ENCODE results near the gene SEMA5A. TPM values are rescaled to one million over a fixed set of nuclear protein-coding genes. Genes with fewer than 3 reads are reported as not detected.

The SEMA5A gene
- total RNA-seq, 1 donor from 2014 or later: 0.51 TPM

GRCh38 chr5:9500625-9501024 is 45.2 kb downstream of the SEMA5A start:
- H3K36me3 Mint-ChIP-seq (ENCODE audit: unreplicated experiment): no peaks in the 10 kb centered on the region
- H3K4me1 Mint-ChIP-seq (ENCODE audit: low read depth, unreplicated experiment): no peaks in the 10 kb centered on the region
- TF ChIP-seq CTCF (IDR thresholded peaks at IDR 0.05; ENCODE audit: partially characterized antibody, unreplicated experiment): no peak
- H3K27ac Mint-ChIP-seq (ENCODE audit: unreplicated experiment): no peak overlapping the region
- no peak for DNase-seq
- no peaks in the 10 kb centered on the region for H3K27me3 Mint-ChIP-seq (ENCODE audit: unreplicated experiment)
- H3K4me3 Mint-ChIP-seq (ENCODE audit: unreplicated experiment): no peak overlapping the region
- no peaks in the 10 kb centered on the region for H3K9me3 Mint-ChIP-seq (ENCODE audit: unreplicated experiment)

- H3K27ac Mint-ChIP-seq (ENCODE audit: unreplicated experiment): no peak overlapping the region
These were observed 45.7 kb downstream of the SEMA5A start for GRCh38 chr5:9500193-9500592.

GRCh38 chr5:9499498-9499876 is 46.4 kb downstream of the SEMA5A start:
- no peak for DNase-seq
- no peaks in the 10 kb centered on the region for H3K27me3 Mint-ChIP-seq (ENCODE audit: unreplicated experiment)
- no peaks in the 10 kb centered on the region for H3K36me3 Mint-ChIP-seq (ENCODE audit: unreplicated experiment)
- H3K9me3 Mint-ChIP-seq (ENCODE audit: unreplicated experiment): no peaks in the 10 kb centered on the region
- no peak overlapping the region for H3K27ac Mint-ChIP-seq (ENCODE audit: unreplicated experiment)
- H3K4me3 Mint-ChIP-seq (ENCODE audit: unreplicated experiment): no peak overlapping the region
- no peak for TF ChIP-seq CTCF (IDR thresholded peaks at IDR 0.05; ENCODE audit: partially characterized antibody, unreplicated experiment)
- H3K4me1 Mint-ChIP-seq (ENCODE audit: low read depth, unreplicated experiment): peaks cover under 1% of the 10 kb centered on the region

More at GRCh38 chr5:9500193-9500592, 45.7 kb downstream of the SEMA5A start:
- H3K4me3 Mint-ChIP-seq (ENCODE audit: unreplicated experiment): no peak overlapping the region
- no peak for TF ChIP-seq CTCF (IDR thresholded peaks at IDR 0.05; ENCODE audit: partially characterized antibody, unreplicated experiment)
- no peaks in the 10 kb centered on the region for H3K4me1 Mint-ChIP-seq (ENCODE audit: low read depth, unreplicated experiment)
- H3K27me3 Mint-ChIP-seq (ENCODE audit: unreplicated experiment): no peaks in the 10 kb centered on the region
- no peak for DNase-seq
- H3K36me3 Mint-ChIP-seq (ENCODE audit: unreplicated experiment): no peaks in the 10 kb centered on the region
- no peaks in the 10 kb centered on the region for H3K9me3 Mint-ChIP-seq (ENCODE audit: unreplicated experiment)

GRCh38 chr5:9498541-9499497 is 47.1 kb downstream of the SEMA5A start:
- no peaks in the 10 kb centered on the region for H3K27me3 Mint-ChIP-seq (ENCODE audit: unreplicated experiment)
- H3K27ac Mint-ChIP-seq (ENCODE audit: unreplicated experiment): no peak overlapping the region
- no peak for DNase-seq
- peaks cover 3% of the 10 kb centered on the region for H3K4me1 Mint-ChIP-seq (ENCODE audit: low read depth, unreplicated experiment)
- H3K4me3 Mint-ChIP-seq (ENCODE audit: unreplicated experiment): no peak overlapping the region
- TF ChIP-seq CTCF (IDR thresholded peaks at IDR 0.05; ENCODE audit: partially characterized antibody, unreplicated experiment): no peak
- no peaks in the 10 kb centered on the region for H3K9me3 Mint-ChIP-seq (ENCODE audit: unreplicated experiment)
- no peaks in the 10 kb centered on the region for H3K36me3 Mint-ChIP-seq (ENCODE audit: unreplicated experiment)

- Mint-ChIP-seq H3K4me3 (ENCODE audit: unreplicated experiment) (no peak overlapping the region), H3K27me3 (ENCODE audit: unreplicated experiment) (no peaks in the 10 kb centered on the region), H3K9me3 (ENCODE audit: unreplicated experiment) (no peaks in the 10 kb centered on the region), H3K4me1 (ENCODE audit: low read depth, unreplicated experiment) (peaks cover 3% of the 10 kb centered on the region), H3K36me3 (ENCODE audit: unreplicated experiment) (no peaks in the 10 kb centered on the region), H3K27ac (ENCODE audit: unreplicated experiment) (no peak overlapping the region)
- no peak for TF ChIP-seq CTCF (IDR thresholded peaks at IDR 0.05; ENCODE audit: partially characterized antibody, unreplicated experiment)
- no peak for DNase-seq
These were observed 48.5 kb downstream of the SEMA5A start for GRCh38 chr5:9497347-9497746.
